MM.1S (cell line): Measurements from ENCODE around the gene GRHL3.

Source experiments
- CTCF ChIP-seq: fragments of 300-600 bp; sonication (generic); IDR thresholded peaks from 2 replicates; pipeline ENCODE4 v1.5.1; 2016; ENCODE audit warnings: antibody characterized with exemption, low read length, mixed read lengths
- EZH2 ChIP-seq: fragments of 300-600 bp; sonication (generic); optimal IDR thresholded peaks from 2 replicates; pipeline ENCODE3; 2017; ENCODE audit warnings: low read depth, mild to moderate bottlenecking, antibody characterized with exemption, low read length, mixed read lengths
- EZH2phosphoT487 ChIP-seq: fragments of 300-600 bp; sonication (generic); IDR thresholded peaks from 2 replicates; pipeline ENCODE4 v1.6.1; 2018; ENCODE audit warnings: antibody characterized with exemption, low read length

- TF ChIP-seq CTCF = no peak
- TF ChIP-seq EZH2 = no peak
- no peak for TF ChIP-seq EZH2phosphoT487
Measured at GRCh38 chr1:24369199-24369598, 50.0 kb downstream of the GRHL3 start.
